ENCODE results near the gene ZNF469.

- no peak for TF ChIP-seq CTCF (IDR thresholded peaks at IDR 0.05)
- TF ChIP-seq TCF7 (CRISPR knock-in tag; IDR thresholded peaks at IDR 0.05; ENCODE audit: low read depth): no peak
Observed at GRCh38 chr16:88372522-88372921, 10.2 kb upstream of the ZNF469 start.

Data from WTC11 (cell line).